Effector memory CD8-positive, alpha-beta T cell (primary cell): ENCODE data around the gene ONECUT3.
"Not testable (repeated sequence)": the region's sequence is repeated elsewhere in the genome, so short reads cannot be mapped to it uniquely, and the experiment has no call there.

Experiments
- ATAC-seq: fragments of 150-1000 bp; cut with Tn5 transposase; replicated peaks from 2 replicates; pipeline ENCODE4 v1.10.0; 2021; ENCODE audit warnings: mild to moderate bottlenecking, moderate library complexity
- DNase-seq, 3 experiments: peaks; one replicate each; pipeline ENCODE4 v3.0.0; 2021
- H3K27ac Mint-ChIP-seq, 2 donors: one replicate each; pipeline ENCODE4 v1.8.0; 2022; ENCODE audit warnings: mild to moderate bottlenecking in 2 of 2, mixed read lengths in 2 of 2, moderate library complexity in 2 of 2
- H3K27me3 Mint-ChIP-seq, 2 donors: one replicate each; pipeline ENCODE4 v1.8.0; 2022; ENCODE audit warnings: mixed read lengths in 2 of 2
- H3K36me3 Mint-ChIP-seq: one replicate; pipeline ENCODE4 v1.8.0; 2022; ENCODE audit warnings: mild to moderate bottlenecking, moderate library complexity, mixed read lengths; ENCODE audit not compliant: insufficient read depth
- H3K4me1 Mint-ChIP-seq, 2 donors: one replicate each; pipeline ENCODE4 v1.8.0; 2022; ENCODE audit warnings: low read depth in 2 of 2, mixed read lengths in 2 of 2
- H3K4me3 Mint-ChIP-seq, 2 donors: one replicate each; pipeline ENCODE4 v1.8.0; 2022; ENCODE audit warnings: mild to moderate bottlenecking in 2 of 2, mixed read lengths in 2 of 2, moderate library complexity in 2 of 2
- H3K9me3 Mint-ChIP-seq, 2 donors: one replicate each; pipeline ENCODE4 v1.8.0; 2022; ENCODE audit warnings: mixed read lengths in 2 of 2

The ONECUT3 gene

DNA sequence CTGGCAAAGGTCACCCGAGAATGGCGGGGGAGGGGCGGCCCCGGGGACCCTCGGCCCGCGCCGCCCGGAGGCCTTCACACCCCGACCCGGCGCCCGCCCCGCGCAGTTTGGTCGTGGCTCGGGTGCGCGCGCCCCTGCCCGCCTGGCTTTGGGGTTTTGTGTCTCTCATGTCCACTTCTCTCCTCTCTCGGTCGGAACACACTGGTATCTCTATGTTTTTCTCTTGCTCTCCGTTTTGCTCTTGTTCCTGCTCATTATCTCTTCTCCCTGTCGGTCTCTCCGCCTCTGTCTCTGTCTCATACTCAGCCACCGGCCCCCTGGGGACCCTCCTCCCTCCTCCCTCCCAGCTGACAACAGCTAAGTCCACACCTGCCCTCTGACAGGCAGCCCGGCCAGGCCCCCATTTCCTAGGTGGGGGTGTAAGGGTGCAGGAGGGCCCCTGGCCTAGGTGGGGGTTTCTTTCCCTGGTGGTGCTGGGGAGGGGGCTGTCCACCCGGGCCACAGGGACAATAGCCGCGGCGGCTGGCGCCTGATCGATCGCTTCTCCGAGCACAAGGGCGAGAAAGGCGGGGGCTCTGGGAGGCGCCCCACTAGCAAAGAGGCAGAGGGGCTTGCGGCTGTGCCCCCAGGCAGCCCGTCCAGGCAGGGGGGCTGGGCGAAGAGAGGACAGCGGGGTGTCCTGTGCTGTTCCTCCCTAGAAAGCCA is 2.3 kb downstream of the ONECUT3 start:
- Mint-ChIP-seq H3K4me3 (peak overlapping the region in 1 of 2 donors; percentile 53), H3K4me1 (peaks cover 0 to 6% of the 10 kb centered on the region in 2 donors), H3K27ac (peak overlapping the region in 1 of 2 donors; percentile 51), H3K27me3 (peaks cover 62 to 87% of the 10 kb centered on the region in 2 donors), H3K36me3 (peaks cover 21% of the 10 kb centered on the region), H3K9me3 (no peaks in the 10 kb centered on the region)
- ATAC-seq (no peak), DNase-seq (no peak)

DNA sequence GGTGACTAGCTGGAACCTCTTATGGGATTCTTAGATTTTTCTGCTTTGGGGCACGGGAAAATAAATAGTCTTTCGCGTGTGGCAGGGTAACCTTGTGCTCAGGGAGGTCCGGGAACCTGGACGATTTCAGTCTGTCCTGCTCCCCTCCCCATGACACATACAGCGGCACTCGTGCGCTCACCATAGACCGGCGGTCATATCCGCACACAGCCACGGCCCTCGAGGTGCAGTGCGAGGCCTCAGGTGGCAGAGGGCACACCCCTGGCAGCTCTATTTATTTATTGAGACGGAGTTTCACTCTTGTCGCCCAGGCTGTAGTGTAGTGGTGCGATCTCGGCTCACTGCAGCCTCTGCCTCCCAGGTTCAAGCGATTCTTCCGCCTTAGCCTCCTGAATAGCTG is 3.0 kb downstream of the ONECUT3 start:
- Mint-ChIP-seq H3K9me3 (no peaks in the 10 kb centered on the region), H3K27ac (no peak overlapping the region), H3K4me1 (peaks cover 0 to 6% of the 10 kb centered on the region in 2 donors), H3K27me3 (peaks cover 62 to 87% of the 10 kb centered on the region in 2 donors), H3K4me3 (peak overlapping the region in 1 of 2 donors; percentile 53), H3K36me3 (peaks cover 21% of the 10 kb centered on the region)
- no peak for ATAC-seq
- no peak for DNase-seq

DNA sequence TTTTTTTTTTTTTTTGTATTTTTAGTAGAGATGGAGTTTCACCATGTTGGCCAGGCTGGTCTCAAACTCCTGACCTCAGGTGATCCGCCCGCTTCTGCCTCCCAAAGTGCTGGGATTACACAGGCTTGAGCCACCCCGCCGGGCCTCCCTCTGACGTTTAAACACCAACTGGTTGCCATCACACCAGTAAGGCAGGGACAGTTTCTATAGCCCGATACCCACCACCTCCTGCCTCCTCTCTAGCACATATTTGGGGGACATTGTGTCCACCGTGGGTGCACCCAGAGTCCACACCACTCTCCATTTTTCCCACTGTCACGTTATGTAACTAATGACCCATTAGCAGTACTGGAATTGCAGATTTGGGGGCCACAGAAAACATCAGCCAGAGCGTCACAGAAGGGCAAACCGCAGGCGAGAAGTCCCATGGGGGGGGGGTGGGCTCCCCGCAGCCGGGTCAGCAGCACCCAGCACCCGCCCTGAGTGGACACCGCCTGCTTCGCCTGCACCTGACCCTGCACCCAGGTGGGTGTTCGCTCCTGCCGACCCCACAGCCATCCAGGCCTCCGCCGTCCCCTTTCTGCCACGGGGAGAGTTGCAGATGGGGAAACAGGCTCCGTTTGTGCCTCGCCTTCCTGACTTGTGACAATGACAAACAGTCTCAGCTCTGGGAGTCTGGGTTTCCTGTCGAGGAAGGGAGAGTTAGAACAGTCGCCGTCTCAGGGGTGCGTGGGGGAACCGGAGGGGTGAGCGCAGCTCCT is 3.6 kb downstream of the ONECUT3 start:
- no peak for ATAC-seq
- peak overlapping the region in 1 of 2 donors; percentile 53 for H3K4me3 Mint-ChIP-seq
- no peaks in the 10 kb centered on the region for H3K9me3 Mint-ChIP-seq
- peaks cover 62 to 87% of the 10 kb centered on the region in 2 donors for H3K27me3 Mint-ChIP-seq
- no peak overlapping the region for H3K27ac Mint-ChIP-seq
- H3K36me3 Mint-ChIP-seq = peaks cover 15% of the 10 kb centered on the region
- peaks cover 0 to 9% of the 10 kb centered on the region in 2 donors for H3K4me1 Mint-ChIP-seq
- DNase-seq = no peak

DNA sequence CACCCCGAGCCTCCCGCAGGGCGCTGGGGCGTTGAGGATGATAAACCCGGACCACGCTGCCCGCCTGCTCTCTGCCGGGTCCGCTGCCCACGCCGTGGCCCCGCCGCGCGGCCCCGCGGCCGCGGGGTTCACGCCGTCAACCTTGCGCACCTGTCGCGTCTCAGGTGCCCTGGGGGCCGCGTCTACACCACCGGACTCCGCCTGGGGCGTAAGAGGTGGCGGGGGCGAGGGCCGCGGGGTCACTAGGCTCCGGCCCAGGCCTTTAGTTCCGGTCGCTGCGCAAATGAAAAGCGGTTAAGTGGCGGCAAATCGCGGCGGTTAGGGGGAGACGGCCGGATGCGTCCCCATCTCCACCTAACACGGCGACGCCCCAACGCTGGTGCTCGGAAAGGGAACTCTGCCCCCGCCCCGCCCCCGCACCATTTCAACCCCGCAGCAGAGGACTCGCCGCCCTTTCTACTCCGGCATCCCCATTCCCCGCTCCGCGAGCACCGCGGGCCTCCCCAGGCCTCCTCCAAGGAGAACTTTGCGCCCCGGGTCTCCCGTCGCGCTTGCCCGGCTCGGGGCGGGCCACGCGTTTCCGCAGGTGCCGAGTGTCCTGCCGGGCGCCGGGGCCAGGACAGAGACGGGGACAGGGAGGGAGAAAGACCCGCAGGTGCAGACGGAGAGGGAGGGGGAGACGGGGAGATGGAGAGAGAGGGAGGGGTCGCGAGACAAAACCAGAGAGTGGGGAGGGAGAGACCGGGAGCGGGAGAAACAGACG is 4.3 kb downstream of the ONECUT3 start:
- Mint-ChIP-seq H3K27me3 (peaks cover 56 to 87% of the 10 kb centered on the region in 2 donors), H3K4me1 (peaks cover 0 to 9% of the 10 kb centered on the region in 2 donors), H3K36me3 (peaks cover 11% of the 10 kb centered on the region), H3K9me3 (no peaks in the 10 kb centered on the region), H3K4me3 (peak overlapping the region in 1 of 2 donors; percentile 17), H3K27ac (no peak overlapping the region)
- no peak for DNase-seq
- no peak for ATAC-seq

DNA sequence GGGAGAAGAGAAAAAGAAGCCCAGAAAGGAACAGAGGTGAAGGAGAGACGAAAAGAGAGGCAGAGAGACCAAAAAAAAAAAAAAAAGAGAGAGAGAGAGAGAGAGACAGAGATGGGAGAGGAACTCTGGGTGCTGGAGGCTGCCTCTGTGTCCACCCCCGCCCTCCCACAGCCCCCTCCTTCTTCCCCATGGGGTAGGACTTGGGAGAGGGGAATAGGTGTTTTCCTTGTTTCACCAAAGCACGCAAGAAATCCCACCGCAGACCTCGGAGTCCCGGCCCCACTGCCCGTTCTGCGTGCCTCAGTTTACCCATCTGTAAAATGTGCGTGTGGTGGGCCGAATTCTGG is 4.9 kb downstream of the ONECUT3 start:
- no peaks in the 10 kb centered on the region for H3K9me3 Mint-ChIP-seq
- peaks cover 7% of the 10 kb centered on the region for H3K36me3 Mint-ChIP-seq
- DNase-seq = no peak
- no peak overlapping the region for H3K27ac Mint-ChIP-seq
- H3K4me1 Mint-ChIP-seq = peaks cover 0 to 9% of the 10 kb centered on the region in 2 donors
- peaks cover 56 to 87% of the 10 kb centered on the region in 2 donors for H3K27me3 Mint-ChIP-seq
- H3K4me3 Mint-ChIP-seq = peak overlapping the region in 1 of 2 donors; percentile 17
- ATAC-seq = no peak

DNA sequence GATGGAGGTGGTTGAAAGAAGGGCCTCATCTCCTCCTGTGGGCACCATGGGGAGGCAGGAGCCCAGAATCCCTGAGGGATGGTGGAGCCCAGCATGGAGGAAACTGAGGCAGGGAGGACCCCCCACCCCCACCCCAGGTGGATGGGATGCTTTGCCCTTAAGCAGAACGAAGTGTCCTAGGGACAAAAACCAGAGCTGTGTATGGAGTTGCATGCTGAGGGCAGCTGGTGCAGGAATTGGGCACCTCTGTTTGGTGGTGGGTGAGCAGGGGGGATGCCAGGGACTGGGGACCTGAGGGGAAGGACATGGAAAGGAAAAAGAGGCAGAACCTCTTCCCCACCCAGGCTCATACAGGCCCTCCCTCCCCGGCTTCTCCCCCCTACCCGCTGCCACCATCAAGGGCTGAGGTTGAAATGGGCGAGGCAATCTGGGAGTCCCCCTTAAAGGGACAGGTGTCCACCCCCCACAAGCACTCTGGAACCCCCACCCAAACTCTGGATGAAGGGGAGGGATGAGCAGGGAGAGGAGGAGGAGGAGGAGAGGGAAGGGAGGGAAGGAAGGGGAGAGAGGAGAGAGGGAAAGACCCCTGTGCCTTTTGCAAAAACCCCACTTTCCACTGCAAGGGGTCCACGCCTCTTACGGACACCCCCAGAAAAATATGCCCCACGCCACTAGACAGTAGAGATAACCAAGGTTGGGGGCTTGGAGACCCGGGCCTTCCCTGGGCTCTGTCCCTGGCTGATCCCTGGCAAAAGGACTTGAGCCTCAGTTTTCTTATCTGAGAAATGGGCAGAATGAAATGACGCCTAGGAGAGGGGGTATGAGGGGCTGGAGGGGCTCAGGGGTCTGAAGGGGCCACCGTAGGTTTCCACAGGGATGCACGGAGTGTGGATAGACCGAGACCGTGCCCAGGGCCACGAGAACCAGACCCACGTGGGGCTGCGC is 5.9 kb downstream of the ONECUT3 start:
- DNase-seq (no peak), ATAC-seq (no peak)
- Mint-ChIP-seq H3K4me3 (no peak overlapping the region), H3K27ac (no peak overlapping the region), H3K36me3 (peaks cover 11% of the 10 kb centered on the region), H3K27me3 (peaks cover 64 to 98% of the 10 kb centered on the region in 2 donors), H3K4me1 (peaks cover 0 to 9% of the 10 kb centered on the region in 2 donors), H3K9me3 (no peaks in the 10 kb centered on the region)

DNA sequence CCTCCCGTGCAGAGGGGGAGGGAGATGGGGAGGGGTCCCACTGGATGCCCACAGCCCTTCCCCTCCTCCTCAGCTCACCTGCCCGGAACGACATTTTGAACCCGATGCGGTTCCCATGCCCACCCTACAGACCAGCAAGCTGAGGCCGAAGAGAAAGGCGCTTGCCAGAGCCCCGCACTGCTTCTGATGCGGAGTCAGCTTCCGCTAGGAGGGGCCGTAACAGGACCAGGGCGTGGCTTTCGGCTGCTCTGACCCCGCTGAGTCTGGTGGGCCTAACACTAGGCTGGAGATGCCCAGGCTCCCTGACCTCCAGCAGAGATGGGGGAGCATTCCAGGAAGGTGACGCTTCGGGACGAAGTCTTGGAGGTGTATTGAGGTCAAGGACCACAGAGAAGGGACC is 6.7 kb downstream of the ONECUT3 start:
- no peak for DNase-seq
- Mint-ChIP-seq H3K27me3 (peaks cover 70 to 100% of the 10 kb centered on the region in 2 donors), H3K36me3 (peaks cover 11% of the 10 kb centered on the region), H3K9me3 (no peaks in the 10 kb centered on the region), H3K4me1 (peaks cover 0 to 9% of the 10 kb centered on the region in 2 donors), H3K4me3 (no peak overlapping the region), H3K27ac (no peak overlapping the region)
- no peak for ATAC-seq

DNA sequence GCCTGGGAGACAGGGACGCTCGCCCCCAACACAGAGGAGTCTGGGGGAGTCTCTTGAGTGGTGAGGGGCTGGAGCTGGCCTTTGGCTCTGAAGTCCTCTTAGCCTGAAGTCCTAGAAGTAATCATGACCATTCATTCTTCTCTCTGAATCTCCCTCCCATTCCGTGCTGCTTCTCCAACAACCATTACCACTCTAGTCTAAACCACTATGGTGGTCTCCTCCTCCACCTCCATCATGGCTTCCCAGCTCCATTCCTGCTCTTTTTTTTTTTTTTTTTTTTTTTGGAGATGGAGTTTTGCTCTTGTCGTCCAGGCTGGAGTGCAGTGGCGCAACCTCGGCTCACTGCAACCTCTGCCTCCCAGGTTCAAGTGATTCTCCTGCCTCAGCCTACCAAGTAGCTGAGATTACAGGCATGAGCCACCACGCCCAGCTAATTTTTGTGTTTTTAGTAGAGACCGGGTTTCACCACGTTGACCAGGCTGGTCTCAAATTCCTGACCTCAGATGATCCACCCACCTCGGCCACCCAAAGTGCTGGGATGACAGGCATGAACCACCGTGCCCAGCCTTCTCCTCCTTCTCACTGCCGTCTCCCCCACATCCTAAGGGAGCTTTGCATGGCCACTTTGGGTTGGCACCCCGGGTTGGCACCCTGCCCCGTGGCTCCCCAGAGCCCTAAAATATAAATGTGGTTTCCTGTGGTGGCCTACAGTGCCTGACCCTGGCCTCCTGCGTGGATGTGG is 7.7 kb downstream of the ONECUT3 start:
- not testable (repeated sequence) for H3K4me1 Mint-ChIP-seq, H3K27ac Mint-ChIP-seq, H3K4me3 Mint-ChIP-seq, ATAC-seq, DNase-seq, H3K9me3 Mint-ChIP-seq
- H3K36me3 Mint-ChIP-seq = peaks cover 11% of the 10 kb centered on the region
- H3K27me3 Mint-ChIP-seq = peaks cover 72 to 100% of the 10 kb centered on the region in 2 donors

DNA sequence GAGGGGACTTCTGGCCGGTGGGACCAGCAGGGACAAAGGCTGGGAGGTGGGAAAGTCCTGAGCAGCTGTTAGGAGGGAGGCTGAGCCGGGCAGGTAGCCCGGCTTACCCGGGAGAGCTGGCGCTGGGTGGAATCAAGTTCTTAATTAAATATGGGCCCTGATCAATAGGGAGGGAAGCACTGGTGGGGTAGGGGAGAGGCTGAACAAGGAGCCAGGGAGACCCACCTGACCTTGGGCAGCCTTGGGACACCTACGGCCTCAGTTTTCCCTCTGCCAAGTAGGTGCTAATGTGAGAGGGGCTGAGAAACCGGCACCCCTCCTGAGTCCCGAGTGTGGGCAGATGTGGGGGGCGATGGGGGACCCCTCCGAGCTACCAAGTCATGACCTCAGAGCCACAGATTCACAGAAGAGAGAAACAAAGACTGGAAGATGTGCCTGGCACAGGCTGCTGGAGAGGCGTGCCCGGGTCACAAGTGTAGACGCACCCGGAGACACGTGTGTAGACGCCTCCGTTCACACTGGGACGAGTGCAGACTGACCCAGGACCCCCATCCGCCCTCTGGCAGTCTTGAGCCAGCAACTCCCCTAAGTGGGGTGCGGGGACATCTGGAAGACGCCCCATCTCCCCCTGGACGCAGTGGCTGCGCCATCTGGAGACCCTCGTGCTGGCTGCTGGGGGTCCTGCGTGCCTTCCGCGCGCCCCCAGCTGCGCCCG is 8.4 kb downstream of the ONECUT3 start:
- DNase-seq = no peak
- H3K4me3 Mint-ChIP-seq = no peak overlapping the region
- peaks cover 8% of the 10 kb centered on the region for H3K36me3 Mint-ChIP-seq
- H3K4me1 Mint-ChIP-seq = peaks cover 0 to 7% of the 10 kb centered on the region in 2 donors
- no peak overlapping the region for H3K27ac Mint-ChIP-seq
- H3K9me3 Mint-ChIP-seq = no peaks in the 10 kb centered on the region
- H3K27me3 Mint-ChIP-seq = peaks cover 67 to 100% of the 10 kb centered on the region in 2 donors
- ATAC-seq = no peak

DNA sequence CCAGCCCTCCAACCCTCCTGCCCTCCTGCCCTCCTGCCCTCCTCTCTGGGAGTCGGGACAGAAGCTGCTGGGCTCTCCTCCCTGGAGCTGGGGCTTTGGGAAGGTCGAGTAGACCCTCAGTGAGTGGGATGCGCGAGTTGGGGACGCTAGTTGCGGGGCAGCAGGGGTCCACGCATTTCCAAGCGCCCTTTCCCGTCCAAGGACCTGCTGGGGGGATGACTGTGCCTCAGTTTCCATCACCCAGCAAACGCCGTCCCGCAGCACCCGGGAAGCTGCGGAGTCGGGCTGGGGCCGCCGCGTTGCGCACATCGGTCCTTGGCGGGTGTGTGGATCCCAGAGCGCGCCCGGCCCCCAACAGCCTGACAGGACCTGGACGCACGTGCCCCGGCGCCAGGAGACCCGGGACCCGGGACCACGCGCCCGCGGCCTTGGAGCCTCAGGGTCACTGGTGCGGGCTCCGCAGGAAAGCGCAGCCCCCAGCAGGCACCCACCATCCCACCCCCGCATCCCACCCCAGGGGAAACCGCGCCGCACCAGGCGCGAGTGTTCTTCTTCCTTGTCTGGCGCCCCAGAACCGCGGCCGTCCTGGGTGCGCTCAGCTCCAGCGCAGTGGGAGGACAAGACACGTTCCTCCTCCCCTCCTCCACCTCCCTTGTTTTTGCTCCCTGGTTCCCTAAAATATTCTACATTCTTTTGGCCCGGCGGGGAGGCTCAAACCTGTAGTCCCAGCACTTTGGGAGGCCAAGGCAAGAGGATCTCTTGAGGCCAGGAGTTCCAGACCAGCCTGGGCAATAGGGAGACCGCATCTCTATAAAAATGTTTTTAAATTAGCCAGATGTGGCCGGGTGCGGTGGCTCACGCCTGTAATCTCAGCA is 9.2 kb downstream of the ONECUT3 start:
- Mint-ChIP-seq H3K4me3 (no peak overlapping the region), H3K27ac (no peak overlapping the region), H3K4me1 (peaks cover 0 to 2% of the 10 kb centered on the region in 2 donors), H3K9me3 (no peaks in the 10 kb centered on the region), H3K36me3 (peaks cover 8% of the 10 kb centered on the region), H3K27me3 (peaks cover 65 to 100% of the 10 kb centered on the region in 2 donors)
- DNase-seq (no peak), ATAC-seq (no peak)
